Muscle of arm (tissue), 12 donors: Measurements from ENCODE around the gene PIM3. TPM values are rescaled to one million over a fixed set of nuclear protein-coding genes. Genes with fewer than 3 reads are reported as not detected.
"Not testable (repeated sequence)": the region's sequence is repeated elsewhere in the genome, so short reads cannot be mapped to it uniquely, and the experiment has no call there.

ENCODE experiments used
- DNase-seq: peaks from one replicate; pipeline ENCODE4 v3.0.0-alpha.2; 2013
- polyA plus RNA-seq, 12 donors: library from polyadenylated mRNA; unstranded; fragments of 120-200 nt; gene quantifications; one replicate each; pipeline ENCODE4 v1.2.1, GENCODE V29; 2013; ENCODE audit not compliant: insufficient read length in 12 of 12

PIM3 gene
- polyA plus RNA-seq, 12 donors, result 9.0 to 28.2 (median 11.3) TPM; not detected in 1

DNA sequence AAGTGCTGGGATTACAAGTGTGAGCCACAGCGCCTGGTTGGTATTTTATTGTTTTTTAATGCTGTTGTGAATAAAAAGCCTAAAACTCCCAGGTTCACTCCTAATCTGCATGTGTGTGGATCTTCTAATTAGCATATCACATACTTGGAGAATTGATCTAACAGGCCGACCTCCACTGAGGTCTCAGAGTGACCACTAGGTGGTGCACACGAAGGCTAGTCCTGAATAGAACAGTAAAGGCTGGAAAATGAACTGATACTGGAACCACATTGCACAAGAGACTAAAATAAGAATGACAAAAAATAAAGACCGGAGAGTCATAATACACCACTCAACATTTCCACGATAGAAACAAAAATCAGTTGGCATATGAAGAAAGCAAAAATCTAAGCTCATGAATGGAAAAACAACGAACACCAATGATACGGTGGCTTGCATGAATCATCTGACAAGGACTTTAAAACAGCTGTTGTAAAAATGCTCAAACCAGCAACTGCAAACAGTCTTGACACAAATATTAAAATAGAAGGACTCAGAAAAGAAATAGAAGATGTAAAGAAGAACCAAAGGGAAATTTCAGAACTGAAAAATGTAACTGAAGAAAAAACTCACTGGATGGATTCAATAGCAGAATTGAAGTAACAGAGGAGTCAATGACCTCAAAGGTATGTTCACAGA, 19.2 kb downstream of the PIM3 start:
- DNase-seq, result no peak

GRCh38 chr22:49981799-49982198, 21.2 kb downstream of the PIM3 start:
- DNase-seq, result not testable (repeated sequence)

GRCh38 chr22:49983148-49984042, 22.8 kb downstream of the PIM3 start:
- DNase-seq, result no peak

GRCh38 chr22:49986325-49986724, 25.8 kb downstream of the PIM3 start:
- DNase-seq, result no peak

- not testable (repeated sequence) for DNase-seq
Measured at GRCh38 chr22:49989826-49990225, 29.3 kb downstream of the PIM3 start.

GRCh38 chr22:49991167-49991566, 30.6 kb downstream of the PIM3 start:
- no peak for DNase-seq

DNA sequence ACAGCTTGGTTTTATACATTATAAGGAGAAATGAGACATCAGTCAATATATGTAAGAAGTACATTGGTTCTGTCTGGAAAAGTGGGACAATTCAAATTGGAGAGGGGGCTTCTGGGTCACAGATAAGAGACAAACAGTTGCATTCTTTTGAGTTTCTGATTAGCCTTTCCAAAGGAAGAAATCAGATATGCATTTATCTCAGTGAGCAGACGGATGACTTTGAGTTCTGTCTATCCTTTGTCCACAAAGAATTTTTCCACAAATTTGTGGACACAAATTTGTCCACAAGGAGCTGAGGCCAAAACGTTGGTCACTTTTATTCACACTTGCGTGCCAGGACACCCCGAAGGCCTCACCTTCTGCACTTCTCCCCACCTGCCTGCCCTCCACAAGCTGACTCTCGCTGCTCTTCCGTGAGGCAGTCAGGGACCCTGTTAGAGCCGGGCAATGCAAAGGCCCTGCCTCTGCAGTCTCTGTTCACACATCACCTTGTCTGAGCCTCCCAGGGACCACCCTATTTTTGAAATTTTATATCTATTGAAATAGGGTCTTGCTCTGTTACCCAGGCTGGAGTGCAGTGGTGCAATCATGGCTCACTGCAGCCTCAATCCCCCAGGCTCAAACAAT, 31.4 kb downstream of the PIM3 start:
- no peak for DNase-seq

DNA sequence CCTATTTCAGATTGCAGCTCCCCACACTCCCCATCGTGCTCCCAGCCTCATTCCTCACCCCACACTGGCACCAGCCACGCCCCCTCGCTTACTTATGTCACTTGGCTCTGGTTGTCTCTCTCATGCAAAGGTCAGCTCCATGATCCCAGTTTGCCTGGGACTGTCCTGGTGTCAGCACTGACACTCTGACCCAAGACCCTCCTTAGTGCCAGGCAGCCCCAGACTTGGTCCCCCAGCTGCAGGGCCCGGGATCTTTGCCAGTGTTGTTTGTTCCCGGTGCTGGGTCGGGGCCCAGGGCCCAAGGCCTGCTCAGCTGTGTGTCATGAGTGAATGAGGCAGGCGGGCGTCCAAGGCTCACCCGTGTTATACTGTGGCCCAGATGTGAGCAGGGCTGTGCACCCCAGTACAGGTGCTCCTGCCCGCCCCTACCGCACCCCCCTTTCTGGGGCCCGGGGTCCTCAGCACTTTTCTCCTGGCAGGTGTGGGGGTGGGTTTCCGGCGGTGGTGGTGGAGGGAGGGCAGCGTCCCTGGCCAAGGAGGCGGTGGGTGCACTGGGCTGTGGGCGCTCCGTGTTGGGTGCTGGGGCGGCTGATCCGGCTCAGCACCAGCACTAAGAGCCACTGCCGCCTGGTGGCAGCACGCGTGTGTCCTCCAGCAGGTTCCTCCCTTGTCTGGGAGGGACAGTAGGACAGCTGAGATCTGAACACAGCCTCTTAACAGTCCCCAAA, 32.5 kb downstream of the PIM3 start:
- DNase-seq, result no peak

DNA sequence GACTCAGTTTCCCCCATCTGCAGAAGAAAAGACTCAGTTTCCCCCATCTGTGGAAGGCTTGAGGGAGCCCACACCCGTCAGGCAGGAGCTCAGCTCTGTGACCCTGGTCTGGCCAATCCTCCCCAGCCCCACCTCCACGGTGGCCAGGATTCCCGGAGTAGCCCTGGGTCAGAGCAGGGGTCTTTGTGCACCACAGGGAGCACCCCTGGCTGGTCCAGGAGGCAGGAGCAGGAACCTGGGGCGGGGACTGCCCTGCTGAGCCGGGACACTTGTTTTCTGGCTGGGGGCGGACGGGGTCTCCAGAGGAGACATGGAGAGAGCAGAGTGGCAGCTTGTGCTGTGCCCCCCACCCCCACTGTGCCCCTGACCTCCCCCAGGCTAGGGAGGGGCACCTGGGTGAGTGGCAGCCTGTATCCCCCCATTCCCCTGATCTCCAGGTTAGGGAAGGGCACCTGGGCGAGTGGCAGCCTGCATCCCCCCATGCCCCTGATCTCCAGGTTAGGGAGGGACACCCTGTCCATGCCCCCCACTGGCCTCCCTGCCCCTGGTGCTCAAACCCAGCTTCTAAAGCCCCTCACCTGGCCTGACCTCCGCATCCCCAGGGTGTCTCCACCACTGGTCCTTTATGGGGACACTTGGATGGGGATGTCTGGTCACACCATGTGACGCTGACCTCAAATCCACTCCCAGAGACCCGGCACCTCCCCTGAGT, 33.2 kb downstream of the PIM3 start:
- DNase-seq, result no peak

DNA sequence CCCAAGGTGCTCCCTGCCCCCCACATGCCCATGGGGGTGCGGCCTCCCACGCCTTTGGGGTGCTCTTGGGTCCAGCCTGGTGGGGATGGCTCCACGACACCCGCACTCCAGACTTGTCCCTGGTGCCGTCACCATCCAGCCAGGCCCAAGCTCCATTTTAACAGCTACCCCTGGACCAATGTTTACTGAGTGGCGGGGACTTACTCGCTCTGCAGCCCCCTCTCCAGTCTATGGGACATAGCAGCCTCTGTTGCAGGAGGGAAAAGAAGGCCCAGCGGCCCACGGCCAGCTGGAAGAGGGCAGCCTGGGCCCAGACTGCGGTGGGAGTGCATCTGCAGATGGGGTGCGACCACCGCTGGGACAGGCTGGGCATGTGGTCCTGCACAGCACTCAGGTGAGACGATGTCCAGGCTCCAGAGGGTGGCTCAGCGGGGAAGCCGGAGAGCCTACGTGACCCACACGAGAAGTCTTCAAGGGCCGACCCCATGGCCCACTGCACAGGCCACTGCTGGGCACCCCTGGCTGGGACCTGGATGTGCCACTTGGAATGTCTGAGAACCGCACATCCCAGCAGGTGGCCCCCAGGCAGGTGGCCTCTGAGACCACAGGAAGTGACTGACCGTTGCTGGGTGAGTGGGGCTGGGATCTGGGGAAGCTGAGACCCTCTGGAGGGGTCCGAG, 33.9 kb downstream of the PIM3 start:
- DNase-seq, result no peak

GRCh38 chr22:49995041-49995360, 34.4 kb downstream of the PIM3 start:
- no peak for DNase-seq

DNA sequence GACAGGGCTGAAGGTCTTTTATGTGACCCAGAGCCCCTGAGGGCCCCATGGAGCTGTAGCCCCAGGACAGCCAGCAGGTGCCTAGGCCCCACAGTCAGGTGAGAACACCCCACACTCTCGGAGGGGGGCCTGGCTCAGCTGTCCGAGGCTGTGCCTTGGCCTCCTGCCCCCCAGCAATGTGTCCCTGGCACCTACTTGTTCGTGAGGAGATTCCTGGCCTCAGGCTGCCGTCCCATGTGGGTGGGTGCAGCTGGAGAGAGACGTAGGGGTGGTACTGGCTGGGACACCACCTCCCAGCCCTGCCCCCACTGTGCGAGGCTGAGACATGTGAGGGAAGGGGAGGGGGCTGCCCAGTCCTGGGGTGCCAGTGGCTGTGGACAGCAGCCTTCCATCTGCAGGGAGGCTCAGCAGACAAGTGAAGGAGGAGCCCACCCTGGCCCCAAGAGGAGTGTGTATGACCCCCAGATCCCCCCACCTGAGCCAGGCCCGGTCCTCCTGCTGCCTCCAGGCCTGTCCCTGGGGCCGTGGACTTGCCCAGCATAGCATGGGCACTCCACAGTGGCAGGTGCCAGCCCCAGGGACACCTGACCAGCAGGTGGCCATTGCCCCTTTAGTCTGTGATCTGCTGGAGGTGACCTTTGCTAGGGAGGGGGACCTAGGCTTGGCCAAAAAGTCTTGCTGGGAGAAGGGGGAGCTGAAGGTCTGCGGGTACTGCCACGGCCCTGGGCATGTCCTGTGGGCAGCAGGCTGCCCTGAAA, 35.0 kb downstream of the PIM3 start:
- DNase-seq, result no peak

- DNase-seq, result no peak
Measured at GRCh38 chr22:49996119-49996517, 35.5 kb downstream of the PIM3 start.

DNA sequence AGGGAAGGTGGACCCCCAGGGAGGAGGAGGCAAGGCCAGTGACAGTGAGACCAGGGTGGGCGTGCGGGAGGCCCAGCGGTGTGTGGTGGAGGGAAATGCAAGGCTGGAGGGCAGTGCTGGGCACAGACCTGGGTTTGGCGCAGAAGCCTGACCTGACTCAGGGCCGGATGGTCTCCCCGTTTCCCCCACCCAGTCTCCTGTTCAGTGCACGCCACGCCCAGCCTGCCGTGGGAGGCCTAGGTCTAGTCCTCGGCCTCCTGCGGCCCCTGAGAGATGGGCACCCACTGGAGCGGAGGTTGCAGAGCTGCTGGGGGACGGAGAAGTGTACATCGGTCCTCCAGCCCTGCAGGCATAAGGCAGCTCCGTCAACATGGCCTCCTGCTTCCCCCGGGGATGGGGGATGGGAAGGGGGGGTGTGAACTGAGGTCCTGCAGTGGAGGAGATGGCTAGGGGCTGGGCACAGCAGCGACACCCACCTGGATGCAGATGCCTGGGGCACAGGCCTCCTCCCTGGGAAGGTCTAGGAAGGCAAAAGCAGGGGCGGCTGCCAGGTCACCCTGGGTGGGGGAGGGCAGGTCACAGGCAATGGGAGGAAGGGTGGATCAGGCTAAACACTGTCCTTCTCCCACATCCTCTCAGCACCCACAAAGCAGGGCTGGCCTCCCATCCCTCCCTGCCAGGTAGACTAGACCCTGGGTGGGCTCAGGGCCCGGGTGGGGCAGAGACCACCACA, 36.1 kb downstream of the PIM3 start:
- no peak for DNase-seq

DNA sequence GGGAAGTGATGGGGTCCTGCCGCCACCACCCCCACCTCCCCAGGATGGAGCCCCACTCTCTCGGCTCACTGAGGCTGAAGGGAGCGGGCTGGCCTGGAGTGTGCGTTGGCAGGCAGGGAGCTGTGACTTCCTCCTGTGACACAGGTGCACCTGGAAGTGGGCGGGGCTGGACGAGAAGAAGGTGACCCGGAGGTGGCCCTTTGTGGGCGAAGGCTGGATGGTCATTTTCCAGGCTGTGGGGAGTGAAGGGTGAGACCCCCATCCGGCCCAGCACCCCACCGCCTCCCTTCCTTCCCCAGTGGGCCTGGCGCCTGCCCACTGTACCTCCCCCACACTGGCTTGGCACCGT, 36.7 kb downstream of the PIM3 start:
- DNase-seq, result no peak

DNA sequence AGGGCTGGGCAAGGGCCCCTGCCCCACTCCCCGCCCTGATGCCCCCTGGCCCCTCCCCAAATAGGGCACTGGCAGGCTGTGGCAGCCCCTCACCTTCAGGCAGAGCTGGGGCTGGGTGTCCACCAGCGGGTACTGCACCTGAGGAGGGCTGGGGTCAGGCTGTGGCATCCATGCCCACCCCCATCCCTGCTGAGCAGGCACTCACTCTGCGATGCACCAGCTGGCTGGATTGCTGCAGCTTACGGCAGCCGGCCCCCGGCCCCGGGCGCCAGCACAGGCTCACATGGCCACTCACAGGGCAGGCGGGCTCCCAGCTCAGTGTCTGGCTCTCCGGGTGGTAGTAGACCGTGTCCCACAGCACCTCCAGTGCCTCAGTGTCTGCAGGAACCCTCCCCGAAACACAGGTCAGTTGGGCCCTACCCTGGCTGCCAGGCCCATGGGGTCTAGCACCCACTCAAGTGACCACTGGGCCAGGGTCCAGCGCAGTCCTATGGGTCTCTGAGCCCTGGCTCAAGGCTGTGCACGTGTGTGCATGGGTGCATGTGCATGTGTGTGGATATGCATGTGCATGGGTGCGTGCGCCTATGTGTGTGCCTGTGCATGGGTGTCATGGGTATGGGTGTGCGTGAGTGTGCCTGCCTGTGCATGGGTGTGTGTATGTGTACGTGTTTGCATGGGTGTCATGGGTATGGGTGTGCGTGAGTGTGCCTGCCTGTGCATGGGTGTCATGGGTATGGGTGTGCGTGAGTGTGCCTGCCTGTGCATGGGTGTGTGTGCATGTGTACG, 37.6 kb downstream of the PIM3 start:
- DNase-seq, result no peak

- DNase-seq, result no peak
Measured at GRCh38 chr22:49998718-49999062, 38.1 kb downstream of the PIM3 start.

GRCh38 chr22:49999063-49999945, 38.7 kb downstream of the PIM3 start:
- no peak for DNase-seq
